ENCODE data around the gene UNC5CL. TPM values are rescaled to one million over a fixed set of nuclear protein-coding genes. Genes with fewer than 3 reads are reported as not detected.

The UNC5CL gene
- total and polyA plus RNA-seq, 9 of the 15 experiments (the other 6 are each of a cell fraction or from before 2014, with no cell fraction given): 0.07 to 1.8 (median 0.62) TPM; not detected in 1

- TF ChIP-seq HNRNPLL (IDR thresholded peaks at IDR 0.05; ENCODE audit: low read depth, low read length, poor library complexity, severe bottlenecking) (no peak), FOXK2 (conservative IDR thresholded peaks at IDR 0.05 in 1 of 2, IDR thresholded peaks at IDR 0.05 in 1 of 2; ENCODE audit: low read depth in 2 of 2) (peak; percentile 27 to 79; a peak in 3 of 4 replicates), MEIS2 (IDR thresholded peaks at IDR 0.05; ENCODE audit: partially characterized antibody) (peak; percentile 84), PTRF (tag; IDR thresholded peaks at IDR 0.05) (no peak), POLR3A (IDR thresholded peaks at IDR 0.05; ENCODE audit: borderline replicate concordance, extremely low read depth, insufficient read depth, insufficient read length) (no peak), ETS2 (tag; IDR thresholded peaks at IDR 0.05; ENCODE audit: borderline replicate concordance, poor library complexity, severe bottlenecking) (no peak), FOXK1 (CRISPR knock-in tag; IDR thresholded peaks at IDR 0.05; ENCODE audit: borderline replicate concordance) (no peak), ZSCAN32 (CRISPR knock-in tag; IDR thresholded peaks at IDR 0.05) (no peak), ZNF311 (CRISPR knock-in tag; IDR thresholded peaks at IDR 0.05) (no peak), ZFX (CRISPR knock-in tag; IDR thresholded peaks at IDR 0.05) (peak; percentile 57; the same call in 1 of the 2 replicates), ZNF165 (CRISPR knock-in tag; IDR thresholded peaks at IDR 0.05; ENCODE audit: borderline replicate concordance) (no peak), KHSRP (IDR thresholded peaks at IDR 0.05) (no peak), ZFPM2 (CRISPR knock-in tag; IDR thresholded peaks at IDR 0.05) (no peak), ZNF561 (CRISPR knock-in tag; conservative IDR thresholded peaks at IDR 0.05) (no peak), PBX2 (CRISPR knock-in tag; IDR thresholded peaks at IDR 0.05; ENCODE audit: low read depth) (no peak), PBX2 (tag; conservative IDR thresholded peaks at IDR 0.05; ENCODE audit: low read depth) (peak; percentile 72)
- TF ChIP-seq, protein P1, sequence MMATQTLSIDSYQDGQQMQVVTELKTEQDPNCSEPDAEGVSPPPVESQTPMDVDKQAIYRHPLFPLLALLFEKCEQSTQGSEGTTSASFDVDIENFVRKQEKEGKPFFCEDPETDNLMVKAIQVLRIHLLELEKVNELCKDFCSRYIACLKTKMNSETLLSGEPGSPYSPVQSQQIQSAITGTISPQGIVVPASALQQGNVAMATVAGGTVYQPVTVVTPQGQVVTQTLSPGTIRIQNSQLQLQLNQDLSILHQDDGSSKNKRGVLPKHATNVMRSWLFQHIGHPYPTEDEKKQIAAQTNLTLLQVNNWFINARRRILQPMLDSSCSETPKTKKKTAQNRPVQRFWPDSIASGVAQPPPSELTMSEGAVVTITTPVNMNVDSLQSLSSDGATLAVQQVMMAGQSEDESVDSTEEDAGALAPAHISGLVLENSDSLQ (IDR thresholded peaks at IDR 0.05): peak; percentile 78
- TF ChIP-seq, protein P2, sequence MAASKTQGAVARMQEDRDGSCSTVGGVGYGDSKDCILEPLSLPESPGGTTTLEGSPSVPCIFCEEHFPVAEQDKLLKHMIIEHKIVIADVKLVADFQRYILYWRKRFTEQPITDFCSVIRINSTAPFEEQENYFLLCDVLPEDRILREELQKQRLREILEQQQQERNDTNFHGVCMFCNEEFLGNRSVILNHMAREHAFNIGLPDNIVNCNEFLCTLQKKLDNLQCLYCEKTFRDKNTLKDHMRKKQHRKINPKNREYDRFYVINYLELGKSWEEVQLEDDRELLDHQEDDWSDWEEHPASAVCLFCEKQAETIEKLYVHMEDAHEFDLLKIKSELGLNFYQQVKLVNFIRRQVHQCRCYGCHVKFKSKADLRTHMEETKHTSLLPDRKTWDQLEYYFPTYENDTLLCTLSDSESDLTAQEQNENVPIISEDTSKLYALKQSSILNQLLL (CRISPR knock-in tag; IDR thresholded peaks at IDR 0.05; ENCODE audit: borderline replicate concordance): no peak
- TF ChIP-seq, protein P3, sequence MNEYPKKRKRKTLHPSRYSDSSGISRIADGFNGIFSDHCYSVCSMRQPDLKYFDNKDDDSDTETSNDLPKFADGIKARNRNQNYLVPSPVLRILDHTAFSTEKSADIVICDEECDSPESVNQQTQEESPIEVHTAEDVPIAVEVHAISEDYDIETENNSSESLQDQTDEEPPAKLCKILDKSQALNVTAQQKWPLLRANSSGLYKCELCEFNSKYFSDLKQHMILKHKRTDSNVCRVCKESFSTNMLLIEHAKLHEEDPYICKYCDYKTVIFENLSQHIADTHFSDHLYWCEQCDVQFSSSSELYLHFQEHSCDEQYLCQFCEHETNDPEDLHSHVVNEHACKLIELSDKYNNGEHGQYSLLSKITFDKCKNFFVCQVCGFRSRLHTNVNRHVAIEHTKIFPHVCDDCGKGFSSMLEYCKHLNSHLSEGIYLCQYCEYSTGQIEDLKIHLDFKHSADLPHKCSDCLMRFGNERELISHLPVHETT (CRISPR knock-in tag; conservative IDR thresholded peaks at IDR 0.05 in 1 of 2, IDR thresholded peaks at IDR 0.05 in 1 of 2): no peak
These were observed 42.3 kb downstream of the UNC5CL start (continued) for GRCh38 chr6:40996591-40997233.

All from K562 (cell line).